SK-N-MC (cell line): Measurements from ENCODE around the gene PROB1.

Experiments
- EZH2 ChIP-seq: fragments of 200-600 bp; sonication (generic); IDR thresholded peaks from one replicate; pipeline ENCODE4 v1.6.1; 2017; ENCODE audit warnings: antibody characterized with exemption
- POLR2AphosphoS5 ChIP-seq: IDR thresholded peaks from 2 replicates; pipeline ENCODE4 v1.6.1; 2012; ENCODE audit warnings: mild to moderate bottlenecking, low read depth, low read length, borderline replicate concordance

DNA sequence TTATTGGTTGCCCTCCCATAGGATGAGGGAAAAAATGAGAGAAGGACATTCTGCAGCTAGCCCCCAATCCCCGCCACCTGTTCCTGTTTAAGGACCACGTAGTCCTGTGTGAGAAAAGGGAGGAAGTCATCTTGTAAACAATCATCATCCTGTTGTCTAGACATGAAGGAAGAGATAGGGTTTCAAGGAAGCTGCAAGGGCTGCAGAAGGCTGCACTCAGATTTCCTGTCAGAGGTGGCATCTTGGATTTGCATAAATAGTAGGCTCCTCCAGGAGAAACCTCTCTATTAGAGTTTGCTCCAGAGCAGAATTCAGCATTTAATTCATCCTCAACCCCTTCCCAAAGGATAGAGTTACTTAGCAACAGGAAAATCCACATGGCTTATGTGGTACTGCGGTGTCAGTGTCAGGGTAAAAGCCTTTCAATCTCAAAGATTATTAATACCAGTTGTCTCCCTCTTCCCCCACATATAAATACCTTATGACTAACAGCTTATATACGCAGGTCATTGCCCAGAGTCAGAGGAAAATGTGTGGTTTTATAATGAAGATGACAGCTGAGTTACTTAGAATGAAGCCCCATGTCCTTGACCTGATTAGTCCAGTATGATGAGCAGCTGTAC, 49.0 kb upstream of the PROB1 start:
- TF ChIP-seq EZH2 (no peak), POLR2AphosphoS5 (no peak)
